GM21529 (cell line): ENCODE measurements around the gene LIFR.
"Not testable (repeated sequence)": the region's sequence is repeated elsewhere in the genome, so short reads cannot be mapped to it uniquely, and the experiment has no call there.

Experiments used
- ATAC-seq: cut with Tn5 transposase; IDR thresholded peaks from one replicate; pipeline ENCODE4 v1.9.1; 2021; ENCODE audit not compliant: unreplicated experiment

The LIFR gene

GRCh38 chr5:38524022-38524421 is 32.4 kb downstream of the LIFR start:
- ATAC-seq: no peak

GRCh38 chr5:38519476-38519875 is 37.0 kb downstream of the LIFR start:
- ATAC-seq: no peak

GRCh38 chr5:38518341-38518740 is 38.1 kb downstream of the LIFR start:
- ATAC-seq: no peak

GRCh38 chr5:38516649-38517048 is 39.8 kb downstream of the LIFR start:
- ATAC-seq: not testable (repeated sequence)

- no peak for ATAC-seq
Observed at GRCh38 chr5:38515646-38516045, 40.8 kb downstream of the LIFR start.

GRCh38 chr5:38515092-38515491 is 41.4 kb downstream of the LIFR start:
- ATAC-seq: no peak

- no peak for ATAC-seq
Observed at GRCh38 chr5:38509185-38509584, 47.3 kb downstream of the LIFR start.

- ATAC-seq: no peak
Observed at GRCh38 chr5:38506302-38506701, 50.1 kb downstream of the LIFR start.

GRCh38 chr5:38500573-38501260 is 55.7 kb downstream of the LIFR start:
- ATAC-seq: no peak

GRCh38 chr5:38497946-38498345 is 58.5 kb downstream of the LIFR start:
- no peak for ATAC-seq

GRCh38 chr5:38494763-38495162 is 61.7 kb downstream of the LIFR start:
- ATAC-seq: no peak

GRCh38 chr5:38494175-38494574 is 62.3 kb downstream of the LIFR start:
- ATAC-seq: no peak

- no peak for ATAC-seq
Observed at GRCh38 chr5:38483805-38484398, 72.5 kb downstream of the LIFR start.

GRCh38 chr5:38479315-38479904 is 77.0 kb downstream of the LIFR start:
- no peak for ATAC-seq

- ATAC-seq: no peak
Observed at GRCh38 chr5:38478878-38479277, 77.6 kb downstream of the LIFR start.

GRCh38 chr5:38478166-38478565 is 78.3 kb downstream of the LIFR start:
- no peak for ATAC-seq

- ATAC-seq: no peak
Observed at GRCh38 chr5:38473008-38473407, 83.4 kb downstream of the LIFR start.

GRCh38 chr5:38472541-38472940 is 83.9 kb downstream of the LIFR start:
- ATAC-seq: no peak

GRCh38 chr5:38471709-38472108 is 84.7 kb downstream of the LIFR start:
- ATAC-seq: no peak

GRCh38 chr5:38469707-38470267 is 86.7 kb downstream of the LIFR start:
- no peak for ATAC-seq

- ATAC-seq: no peak
Observed at GRCh38 chr5:38468978-38469706, 87.3 kb downstream of the LIFR start.
